Ovary (tissue), 9 donors: ENCODE data around the gene RPL22. TPM values are rescaled to one million over a fixed set of nuclear protein-coding genes. Genes with fewer than 3 reads are reported as not detected.

ENCODE experiments used
- DNase-seq, 5 donors: peaks; one replicate each; pipeline ENCODE4 v3.0.0-alpha.2; 2019 to 2020
- H3K27ac ChIP-seq, 2 donors: fragments of 200-600 bp; one replicate each; pipeline versions ENCODE4 v1.5.1 to v1.8.0; 2019 to 2022
- H3K27me3 ChIP-seq: fragments of 200-600 bp; one replicate; pipeline ENCODE4 v1.8.0; 2022
- H3K36me3 ChIP-seq: fragments of 200-600 bp; sonication (generic); one replicate; pipeline ENCODE4 v1.5.1; 2019
- H3K4me1 ChIP-seq: one replicate; pipeline ENCODE4 v1.8.1; 2013; ENCODE audit warnings: mild to moderate bottlenecking, moderate library complexity; ENCODE audit not compliant: insufficient read depth
- H3K4me3 ChIP-seq: fragments of 200-600 bp; sonication (generic); one replicate; pipeline ENCODE4 v1.5.1; 2017
- H3K9me3 ChIP-seq, 2 donors: fragments of 200-600 bp in 1 of 2; sonication (generic) in 1 of 2; one replicate each; pipeline versions ENCODE4 v1.5.1 to v1.8.1; 2013 to 2019; ENCODE audit warnings: mild to moderate bottlenecking in 1 of 2, moderate library complexity in 1 of 2
- CTCF ChIP-seq, 3 donors: fragments of 450-650 bp in 2 of 3; fragments of 200-600 bp in 1 of 3; IDR thresholded peaks; one replicate each; pipeline versions ENCODE4 v1.5.1 to v1.8.0; 2016 to 2022; ENCODE audit warnings: antibody characterized with exemption in 3 of 3, mild to moderate bottlenecking in 1 of 3
- EP300 ChIP-seq: sonication (generic); formaldehyde crosslinking; IDR thresholded peaks from one replicate; pipeline ENCODE4 v1.6.1; 2017; ENCODE audit warnings: antibody characterized with exemption
- POLR2A ChIP-seq: fragments of 450-650 bp; IDR thresholded peaks from one replicate; pipeline ENCODE4 v1.6.1; 2017; ENCODE audit warnings: antibody characterized with exemption, mild to moderate bottlenecking, moderate library complexity
- WGBS, 3 donors: extraction: QIAGEN DNeasy Blood & Tissue Kit in 1 of 3; methylation state at CpG; one replicate each; pipeline versions ENCODE4 v1.1.5 to v1.1.7; 2013 to 2017; 5-methylcytosine and 5-hydroxymethylcytosine counted together
- intact Hi-C, 4 donors: fragments of 100-400 bp; cut with DNase I; formaldehyde crosslinking; loops; one replicate each; pipeline versions ENCODE4 v1.11.0 to v1.15.1; 2022 to 2023
- polyA plus RNA-seq, 2 donors: library from polyadenylated mRNA; stranded (reverse); fragments of 200-250 nt in 1 of 2; fragments of 350-450 nt in 1 of 2; fragmentation: Illumina TruSeq in 1 of 2; extraction: RNeasy Lipid Tissue Mini Kit (QIAGEN cat#74804) in 1 of 2; gene quantifications; one replicate each; pipeline ENCODE4 v1.2.3, GENCODE V29; 2013 to 2014
- total RNA-seq, 7 donors: library from RNA; depleted of rRNA in 2 of 7; stranded (reverse); fragments of >200 nt in 2 of 7; fragmentation: NEBNext Ultra II Directional in 3 of 7; extraction: Animal tissue kit (Norgen Biotek cat#: 25700) in 3 of 7; gene quantifications; one replicate each; pipeline versions ENCODE4 v1.1.0 to v1.2.4, GENCODE V29; 2016 to 2023
- donor health status: DM: no; HTN: no; CAD: no; lungs with moderate emphysema.
- donor health status: DM: no; HTN: no; CAD: no.
- donor health status: Bipolar disorder and iron deficiency.
- donor health status: DM: yes; HTN: yes; CAD: no.
- donor health status: DM: no; HTN: no; CAD: no.
- donor health status: DM: yes; HTN: yes; CAD: no.

Gene RPL22
- total and polyA plus RNA-seq, 9 donors, result 379 to 2,062 (median 715) TPM

GRCh38 chr1:6210591-6211355, 11.4 kb upstream of the RPL22 start:
- intact Hi-C loops, result no loop called here
- Histone ChIP-seq H3K36me3 (no peaks in the 10 kb centered on the region), H3K27me3 (no peaks in the 10 kb centered on the region), H3K4me3 (no peak overlapping the region), H3K4me1 (peaks cover 6% of the 10 kb centered on the region), H3K27ac (no peak overlapping the region), H3K9me3 (no peaks in the 10 kb centered on the region)
- TF ChIP-seq POLR2A (no peak), CTCF (IDR thresholded peaks at IDR 0.05) (no peak), EP300 (no peak)
- no peak for DNase-seq
- WGBS, 3 donors, result 92 to 97% (median 93%) methylated on average over 29 of the region's 29 CpGs

DNA sequence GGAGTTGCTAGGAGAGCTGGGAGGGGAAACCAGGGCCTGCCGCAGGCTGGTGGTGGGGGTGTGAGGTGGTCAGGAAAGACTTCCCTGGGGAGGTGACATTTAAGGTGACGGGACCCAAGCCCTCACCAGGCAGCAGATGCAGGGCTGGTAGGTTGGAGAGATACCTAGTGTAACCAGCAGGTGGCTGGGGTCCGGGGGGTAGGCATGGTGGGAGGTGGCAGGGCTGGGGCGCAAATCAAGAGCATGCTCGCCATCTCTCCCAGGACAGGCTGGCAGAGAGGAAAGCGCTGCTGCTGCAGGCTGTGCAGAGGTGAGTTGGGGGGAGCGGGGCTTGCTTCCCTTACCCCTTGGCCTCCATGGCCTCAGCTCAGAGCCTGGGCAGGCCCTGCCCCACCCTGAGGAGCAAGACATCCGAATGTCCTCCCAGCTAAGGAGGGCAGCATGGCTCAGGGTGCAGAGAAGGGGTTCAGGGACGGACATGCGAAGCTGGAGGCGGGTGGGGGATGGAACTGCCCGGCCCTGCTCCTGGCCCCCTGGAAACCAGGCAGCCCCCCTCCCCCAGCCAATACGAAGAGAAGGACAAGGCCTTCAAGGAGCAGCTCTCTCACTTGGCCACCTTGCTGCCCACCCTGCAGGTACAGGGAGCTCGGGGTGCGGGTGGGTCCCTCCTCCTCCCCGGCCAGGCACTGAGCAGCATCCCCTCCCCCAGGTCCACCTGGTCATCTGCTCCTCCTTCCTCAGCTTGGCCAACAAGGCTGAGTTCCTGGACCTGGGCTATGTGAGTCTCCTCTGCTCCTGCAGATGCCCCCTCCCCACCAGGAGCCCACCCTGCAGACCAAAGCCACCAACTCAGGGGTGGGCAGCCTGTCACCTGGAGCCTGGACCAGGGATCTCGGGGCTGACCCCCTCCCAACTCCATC, 10.5 kb upstream of the RPL22 start:
- no peaks in the 10 kb centered on the region for H3K9me3 ChIP-seq
- H3K4me1 ChIP-seq, result peaks cover 11% of the 10 kb centered on the region
- intact Hi-C loops, result loop anchor here in 1 of 4 donors (10.0 kb wide), 1 partner anchor 155 kb away; no protein-coding TSS in a partner anchor
- H3K4me3 ChIP-seq, result no peak overlapping the region
- DNase-seq, result no peak
- TF ChIP-seq CTCF (IDR thresholded peaks at IDR 0.05), result no peak
- TF ChIP-seq POLR2A, result no peak
- no peak for TF ChIP-seq EP300
- H3K36me3 ChIP-seq, result no peaks in the 10 kb centered on the region
- WGBS, 3 donors, result 85 to 90% (median 87%) methylated on average over 17 of the region's 17 CpGs
- no peaks in the 10 kb centered on the region for H3K27me3 ChIP-seq
- H3K27ac ChIP-seq, result no peak overlapping the region

DNA sequence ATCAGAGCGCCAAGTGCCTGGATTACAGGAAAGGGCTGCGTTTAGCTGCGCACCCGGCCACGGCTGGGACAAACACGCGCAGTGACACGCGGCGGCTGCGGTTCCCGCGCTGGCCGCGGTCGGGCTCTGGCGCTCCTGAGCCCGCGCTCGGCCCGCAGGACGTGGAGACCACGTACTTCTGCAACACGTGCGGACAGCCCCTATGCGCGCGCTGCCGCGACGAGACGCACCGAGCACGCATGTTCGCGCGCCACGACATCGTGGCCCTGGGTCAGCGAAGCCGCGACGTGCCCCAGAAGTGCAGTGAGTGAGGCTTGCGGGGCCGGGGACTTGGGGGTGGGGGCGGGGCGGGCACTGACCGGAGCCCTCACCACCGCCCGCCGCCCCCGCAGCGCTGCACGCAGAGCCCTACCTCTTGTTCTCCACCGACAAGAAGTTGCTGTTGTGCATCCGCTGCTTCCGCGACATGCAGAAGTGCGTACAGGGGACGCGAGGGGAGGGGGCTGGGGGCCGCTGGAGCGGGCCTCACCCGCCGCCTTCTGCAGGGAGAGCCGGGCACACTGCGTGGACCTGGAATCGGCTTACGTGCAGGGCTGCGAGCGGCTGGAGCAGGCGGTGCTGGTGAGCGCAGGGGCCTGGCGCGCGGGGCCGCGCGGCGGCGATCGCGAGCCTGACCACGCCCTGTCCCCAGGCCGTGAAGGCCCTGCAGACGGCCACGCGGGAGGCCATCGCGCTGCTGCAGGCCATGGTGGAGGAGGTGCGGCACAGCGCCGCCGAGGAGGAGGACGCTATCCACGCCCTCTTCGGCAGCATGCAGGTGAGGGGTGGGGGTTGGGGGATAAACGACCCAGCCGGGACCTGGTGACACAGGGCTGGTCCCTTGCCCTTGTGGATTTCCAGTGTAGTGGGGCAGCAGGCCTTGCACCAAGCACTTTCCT, 9.6 kb upstream of the RPL22 start:
- Histone ChIP-seq H3K9me3 (no peaks in the 10 kb centered on the region), H3K36me3 (no peaks in the 10 kb centered on the region), H3K27me3 (no peaks in the 10 kb centered on the region), H3K4me3 (peak overlapping the region; percentile 19), H3K4me1 (peaks cover 13% of the 10 kb centered on the region), H3K27ac (no peak overlapping the region)
- intact Hi-C loops, result loop anchor here in 1 of 4 donors (10.0 kb wide), 1 partner anchor 154 kb away; no protein-coding TSS in a partner anchor
- DNase-seq, result peak in 2 of 5 donors; percentile 48 to 58
- 10 to 18% (median 10%) methylated on average over 74 to 99 of the region's 99 CpGs for WGBS, 3 donors
- peak; percentile 26 to 50 (median 28) for TF ChIP-seq CTCF (IDR thresholded peaks at IDR 0.05)
- no peak for TF ChIP-seq POLR2A

DNA sequence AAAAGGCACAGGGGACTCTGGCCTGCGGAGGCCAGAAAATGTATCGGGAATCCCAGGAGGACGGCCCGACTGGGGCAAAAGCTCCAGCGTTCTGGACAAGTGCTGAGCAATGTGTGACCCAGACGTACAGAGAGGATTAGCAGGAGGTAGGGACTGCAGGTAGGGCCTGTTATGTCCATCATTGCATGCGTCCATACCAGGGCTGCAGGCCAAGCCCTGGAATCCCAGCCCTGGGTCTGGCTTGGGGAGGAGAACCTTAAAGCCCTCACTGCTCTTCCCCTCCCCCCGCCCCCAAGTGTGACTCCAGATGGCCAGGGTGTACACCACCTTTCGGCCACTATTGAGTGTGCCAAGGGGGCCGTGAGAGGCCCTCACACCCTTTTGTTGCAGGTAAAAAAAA, 8.5 kb upstream of the RPL22 start:
- TF ChIP-seq POLR2A, result no peak
- no peak for TF ChIP-seq CTCF (IDR thresholded peaks at IDR 0.05)
- TF ChIP-seq EP300, result no peak
- intact Hi-C loops, result loop anchor here in 1 of 4 donors (10.0 kb wide), 1 partner anchor 153 kb away; no protein-coding TSS in a partner anchor
- no peak for DNase-seq
- Histone ChIP-seq H3K4me1 (peaks cover 13% of the 10 kb centered on the region), H3K4me3 (no peak overlapping the region), H3K27me3 (no peaks in the 10 kb centered on the region), H3K36me3 (no peaks in the 10 kb centered on the region), H3K9me3 (no peaks in the 10 kb centered on the region), H3K27ac (no peak overlapping the region)
- 91 to 96% (median 94%) methylated on average over 10 of the region's 10 CpGs for WGBS, 3 donors
